HCT116 (cell line): ENCODE results near the gene KIAA0319L.

Experiments
- CTCF ChIP-seq, 3 experiments: fragments of 200-600 bp in 1 of 3; sonication (generic) in 1 of 3; IDR thresholded peaks in 2 of 3; conservative IDR thresholded peaks in 1 of 3; 2 replicates each; pipeline ENCODE4 v1.5.1; 2012 to 2017; ENCODE audit warnings: low read depth in 2 of 3, low read length in 2 of 3, antibody characterized with exemption in 1 of 3, borderline replicate concordance in 1 of 3, control low read depth in 1 of 3, mild to moderate bottlenecking in 1 of 3, mixed read lengths in 1 of 3, mixed run types in 1 of 3, moderate library complexity in 1 of 3; ENCODE audit not compliant: insufficient read depth in 1 of 3
- EGR1 ChIP-seq: IDR thresholded peaks from 2 replicates; pipeline ENCODE4 v1.6.1; 2012; ENCODE audit warnings: low read depth
- EZH2 ChIP-seq: fragments of 200-600 bp; sonication (generic); IDR thresholded peaks from 2 replicates; pipeline ENCODE4 v1.6.1; 2017; ENCODE audit warnings: antibody characterized with exemption, mixed run types
- EZH2phosphoT487 ChIP-seq: fragments of 200-600 bp; IDR thresholded peaks from 2 replicates; pipeline ENCODE4 v1.6.1; 2018; ENCODE audit warnings: antibody characterized with exemption, borderline replicate concordance
- RAD21 ChIP-seq: IDR thresholded peaks from 2 replicates; pipeline ENCODE4 v1.6.1; 2012; ENCODE audit warnings: low read depth, mild to moderate bottlenecking
- SP1 ChIP-seq: IDR thresholded peaks from 2 replicates; pipeline ENCODE4 v1.6.1; 2012; ENCODE audit warnings: low read depth
- YY1 ChIP-seq: IDR thresholded peaks from 2 replicates; pipeline ENCODE4 v1.6.1; 2011; ENCODE audit warnings: low read length, low read depth, moderate library complexity, mild to moderate bottlenecking; ENCODE audit not compliant: insufficient replicate concordance; ENCODE audit errors: extremely low read depth
- ZNF274 ChIP-seq: fragments of 200-500 bp; sonication (Bioruptor generic); IDR thresholded peaks from 2 replicates; pipeline ENCODE4 v1.6.1; 2014; ENCODE audit warnings: mild to moderate bottlenecking, low read depth, low read length, inconsistent platforms
- TF ChIP-seq, protein P1 (sequence below): IDR thresholded peaks from 2 replicates; pipeline ENCODE4 v1.6.1; 2012; ENCODE audit warnings: low read depth

GRCh38 chr1:35537806-35538205 lies 19.4 kb downstream of the KIAA0319L start:
- TF ChIP-seq CTCF (IDR thresholded peaks at IDR 0.05 in 2 of 3, conservative IDR thresholded peaks at IDR 0.05 in 1 of 3; ENCODE audit: borderline replicate concordance in 1 of 3, insufficient read depth in 1 of 3, low read depth in 2 of 3, low read length in 2 of 3) = no peak
- no peak for TF ChIP-seq RAD21
- no peak for TF ChIP-seq YY1
- no peak for TF ChIP-seq ZNF274
- TF ChIP-seq SP1 = no peak
- TF ChIP-seq EZH2phosphoT487 = no peak
- TF ChIP-seq, protein P1, sequence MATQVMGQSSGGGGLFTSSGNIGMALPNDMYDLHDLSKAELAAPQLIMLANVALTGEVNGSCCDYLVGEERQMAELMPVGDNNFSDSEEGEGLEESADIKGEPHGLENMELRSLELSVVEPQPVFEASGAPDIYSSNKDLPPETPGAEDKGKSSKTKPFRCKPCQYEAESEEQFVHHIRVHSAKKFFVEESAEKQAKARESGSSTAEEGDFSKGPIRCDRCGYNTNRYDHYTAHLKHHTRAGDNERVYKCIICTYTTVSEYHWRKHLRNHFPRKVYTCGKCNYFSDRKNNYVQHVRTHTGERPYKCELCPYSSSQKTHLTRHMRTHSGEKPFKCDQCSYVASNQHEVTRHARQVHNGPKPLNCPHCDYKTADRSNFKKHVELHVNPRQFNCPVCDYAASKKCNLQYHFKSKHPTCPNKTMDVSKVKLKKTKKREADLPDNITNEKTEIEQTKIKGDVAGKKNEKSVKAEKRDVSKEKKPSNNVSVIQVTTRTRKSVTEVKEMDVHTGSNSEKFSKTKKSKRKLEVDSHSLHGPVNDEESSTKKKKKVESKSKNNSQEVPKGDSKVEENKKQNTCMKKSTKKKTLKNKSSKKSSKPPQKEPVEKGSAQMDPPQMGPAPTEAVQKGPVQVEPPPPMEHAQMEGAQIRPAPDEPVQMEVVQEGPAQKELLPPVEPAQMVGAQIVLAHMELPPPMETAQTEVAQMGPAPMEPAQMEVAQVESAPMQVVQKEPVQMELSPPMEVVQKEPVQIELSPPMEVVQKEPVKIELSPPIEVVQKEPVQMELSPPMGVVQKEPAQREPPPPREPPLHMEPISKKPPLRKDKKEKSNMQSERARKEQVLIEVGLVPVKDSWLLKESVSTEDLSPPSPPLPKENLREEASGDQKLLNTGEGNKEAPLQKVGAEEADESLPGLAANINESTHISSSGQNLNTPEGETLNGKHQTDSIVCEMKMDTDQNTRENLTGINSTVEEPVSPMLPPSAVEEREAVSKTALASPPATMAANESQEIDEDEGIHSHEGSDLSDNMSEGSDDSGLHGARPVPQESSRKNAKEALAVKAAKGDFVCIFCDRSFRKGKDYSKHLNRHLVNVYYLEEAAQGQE = no peak
- no peak for TF ChIP-seq EGR1
- TF ChIP-seq EZH2 = no peak
